CD4-positive, alpha-beta T cell (primary cell): Measurements from ENCODE around the gene TRIP4. TPM values are rescaled to one million over a fixed set of nuclear protein-coding genes. Genes with fewer than 3 reads are reported as not detected.
A peak's percentile ranks its signal among the peaks of the same experiment; 100 is the strongest.
"Not testable (repeated sequence)": the region's sequence is repeated elsewhere in the genome, so short reads cannot be mapped to it uniquely, and the experiment has no call there.

Experiments
- ATAC-seq: fragments of 200-7000 bp; cut with Tn5 transposase; one replicate; pipeline ENCODE4 v1.10.0; 2022; ENCODE audit warnings: mild to moderate bottlenecking; ENCODE audit not compliant: poor library complexity
- CTCF ChIA-PET: fragments of 350-600 bp; sonication (Branson Sonifier 250); formaldehyde crosslinking; loops from one replicate; lab custom pipeline; 2021; ENCODE audit warnings: antibody characterized with exemption, inconsistent platforms; lab: Charles Lee
- POLR2A ChIA-PET: fragments of 350-600 bp; sonication (Branson Sonifier 250); formaldehyde crosslinking; loops from one replicate; lab custom pipeline; 2021; ENCODE audit warnings: antibody characterized with exemption, inconsistent platforms; lab: Charles Lee
- DNase-seq, 14 experiments: peaks; one replicate each; pipeline ENCODE4 v3.0.0-alpha.2; 2013 to 2020; ENCODE audit warnings: mixed read lengths in 2 of 14
- H3K27ac ChIP-seq, 2 donors: one replicate each; pipeline versions ENCODE4 v1.5.1 to v1.7.0; 2013; ENCODE audit warnings: low read length in 2 of 2, low read depth in 1 of 2, mild to moderate bottlenecking in 1 of 2
- H3K27me3 ChIP-seq, 2 experiments: 1 replicate in 1 of 2; 2 replicates in 1 of 2; pipeline versions ENCODE4 v1.6.1 to v1.7.0; 2013; ENCODE audit warnings: low read length in 2 of 2, control low read depth in 1 of 2, mild to moderate bottlenecking in 1 of 2, moderate library complexity in 1 of 2; ENCODE audit not compliant: insufficient read depth in 2 of 2, control insufficient read depth in 1 of 2
- H3K36me3 ChIP-seq: one replicate; pipeline ENCODE4 v1.6.1; 2013; ENCODE audit warnings: low read length, control low read depth; ENCODE audit not compliant: insufficient read depth
- H3K4me1 ChIP-seq: one replicate; pipeline ENCODE4 v1.6.1; 2013; ENCODE audit warnings: low read length, control low read depth; ENCODE audit not compliant: insufficient read depth
- H3K4me3 ChIP-seq: one replicate; pipeline ENCODE4 v1.5.1; 2013; ENCODE audit warnings: mild to moderate bottlenecking, low read length, moderate library complexity
- H3K9me3 ChIP-seq, 2 experiments: 1 replicate in 1 of 2; 2 replicates in 1 of 2; pipeline versions ENCODE4 v1.6.1 to v1.7.0; 2013; ENCODE audit warnings: low read length in 2 of 2, mild to moderate bottlenecking in 2 of 2, control low read depth in 1 of 2, moderate library complexity in 1 of 2; ENCODE audit not compliant: control insufficient read depth in 1 of 2, insufficient read depth in 1 of 2
- H3K27ac Mint-ChIP-seq: one replicate; pipeline ENCODE4 v1.8.0; 2020; ENCODE audit warnings: mixed read lengths
- H3K27me3 Mint-ChIP-seq: one replicate; pipeline ENCODE4 v1.8.0; 2021; ENCODE audit warnings: mixed read lengths
- H3K36me3 Mint-ChIP-seq: one replicate; pipeline ENCODE4 v1.8.0; 2021; ENCODE audit warnings: low read depth, mixed read lengths
- H3K4me1 Mint-ChIP-seq: one replicate; pipeline ENCODE4 v1.8.0; 2021; ENCODE audit warnings: low read depth, mixed read lengths
- H3K4me3 Mint-ChIP-seq: one replicate; pipeline ENCODE4 v1.8.0; 2020; ENCODE audit warnings: mild to moderate bottlenecking, mixed read lengths
- H3K9me3 Mint-ChIP-seq: one replicate; pipeline ENCODE4 v1.8.0; 2020; ENCODE audit warnings: mixed read lengths
- intact Hi-C, 2 experiments: fragments of 100-400 bp; cut with DNase I in 1 of 2; cut with micrococcal nuclease in 1 of 2; formaldehyde crosslinking; loops; one replicate each; pipeline versions ENCODE4 v1.15.1 to v1.9.0; 2023 to 2025; cut with DNase I, micrococcal nuclease
- total RNA-seq, 174 experiments: library from RNA in 2 of 174; stranded (reverse) in 2 of 174; gene quantifications; one replicate each; pipeline ENCODE4 v1.2.3 and lab custom pipeline; 2021 to 2026
- TF ChIP-seq, protein P1 (sequence below): fragments of 200-600 bp; IDR thresholded peaks from one replicate; pipeline ENCODE4 v1.8.0; 2022; ENCODE audit warnings: antibody characterized with exemption, mild to moderate bottlenecking

The TRIP4 gene
- total RNA-seq, 2 experiments from 2014 or later: 9.6 to 10.7 TPM

DNA sequence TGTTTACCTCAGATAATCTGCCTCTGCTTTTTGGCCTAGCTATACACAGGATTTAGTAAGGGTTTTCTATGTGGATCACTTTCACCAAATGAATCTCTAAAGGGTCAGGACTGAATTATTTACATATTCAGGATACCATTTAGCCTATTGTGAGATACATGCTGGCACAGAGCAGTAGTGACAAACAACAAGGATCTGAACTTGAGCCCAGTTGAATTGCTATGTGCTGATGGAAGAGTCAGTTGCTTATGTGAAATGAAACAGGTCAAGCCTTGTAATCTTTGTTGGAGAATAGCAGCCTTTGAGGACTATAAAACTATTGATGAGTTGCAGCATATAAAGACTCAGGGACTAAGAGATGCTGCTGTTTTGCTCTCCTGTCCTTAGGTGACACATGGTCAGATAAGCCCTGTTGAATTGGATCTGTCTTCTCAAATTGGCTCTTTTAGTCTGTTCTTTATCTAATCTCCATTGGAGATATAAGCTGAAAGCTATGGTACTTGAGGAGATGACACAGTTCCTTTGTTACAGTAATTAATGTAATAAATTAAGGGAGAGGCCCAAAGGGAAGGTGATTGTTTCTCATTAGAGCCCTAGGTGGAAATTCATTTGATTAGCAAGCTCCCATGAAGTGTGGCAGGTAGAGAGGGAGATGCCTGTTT lies 103.1 kb downstream of the TRIP4 start:
- peaks cover 25% of the 10 kb centered on the region for H3K36me3 Mint-ChIP-seq

DNA sequence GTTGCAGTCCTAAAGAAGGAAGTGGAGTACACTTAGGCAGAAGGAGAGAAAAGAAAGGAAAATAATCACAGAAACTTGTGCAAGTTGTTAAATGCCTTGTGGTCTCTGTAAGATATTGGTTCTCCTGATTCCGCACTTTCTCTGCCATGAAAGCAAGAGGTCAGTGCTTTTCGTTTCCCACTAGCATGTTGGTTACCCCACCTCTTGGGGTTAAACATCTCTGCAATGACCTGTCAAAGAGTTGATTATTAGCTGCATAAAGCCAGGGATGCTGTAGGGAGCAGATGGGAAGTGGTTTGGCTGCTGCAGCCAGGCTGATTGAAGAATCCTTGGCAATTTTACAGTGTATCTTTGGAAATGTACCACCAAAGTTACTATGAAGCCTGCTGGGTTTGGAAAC lies 106.0 kb downstream of the TRIP4 start:
- Histone ChIP-seq H3K36me3 (peaks cover 5% of the 10 kb centered on the region), H3K4me3 (no peak overlapping the region), H3K4me1 (peaks cover 12% of the 10 kb centered on the region), H3K27me3 (no peaks in the 10 kb centered on the region), H3K27ac (no peak overlapping the region), H3K9me3 (no peaks in the 10 kb centered on the region)
- Mint-ChIP-seq H3K9me3 (no peaks in the 10 kb centered on the region), H3K4me3 (no peak overlapping the region), H3K27ac (peak overlapping the region; percentile 36), H3K4me1 (peaks cover 72% of the 10 kb centered on the region), H3K36me3 (peaks cover 36% of the 10 kb centered on the region), H3K27me3 (no peaks in the 10 kb centered on the region)
- no peak for DNase-seq
- ChIA-PET POLR2A (interaction anchor here (2.0 kb wide), 1 partner anchor 10 kb away, joined by 11 read pairs; no protein-coding TSS in a partner anchor), CTCF (no interaction called here)
- no peak for ATAC-seq
- TF ChIP-seq, protein P1, sequence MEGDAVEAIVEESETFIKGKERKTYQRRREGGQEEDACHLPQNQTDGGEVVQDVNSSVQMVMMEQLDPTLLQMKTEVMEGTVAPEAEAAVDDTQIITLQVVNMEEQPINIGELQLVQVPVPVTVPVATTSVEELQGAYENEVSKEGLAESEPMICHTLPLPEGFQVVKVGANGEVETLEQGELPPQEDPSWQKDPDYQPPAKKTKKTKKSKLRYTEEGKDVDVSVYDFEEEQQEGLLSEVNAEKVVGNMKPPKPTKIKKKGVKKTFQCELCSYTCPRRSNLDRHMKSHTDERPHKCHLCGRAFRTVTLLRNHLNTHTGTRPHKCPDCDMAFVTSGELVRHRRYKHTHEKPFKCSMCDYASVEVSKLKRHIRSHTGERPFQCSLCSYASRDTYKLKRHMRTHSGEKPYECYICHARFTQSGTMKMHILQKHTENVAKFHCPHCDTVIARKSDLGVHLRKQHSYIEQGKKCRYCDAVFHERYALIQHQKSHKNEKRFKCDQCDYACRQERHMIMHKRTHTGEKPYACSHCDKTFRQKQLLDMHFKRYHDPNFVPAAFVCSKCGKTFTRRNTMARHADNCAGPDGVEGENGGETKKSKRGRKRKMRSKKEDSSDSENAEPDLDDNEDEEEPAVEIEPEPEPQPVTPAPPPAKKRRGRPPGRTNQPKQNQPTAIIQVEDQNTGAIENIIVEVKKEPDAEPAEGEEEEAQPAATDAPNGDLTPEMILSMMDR: no peak
- intact Hi-C loops: no loop called here

More for the DNA sequence above, 103.1 kb downstream of the TRIP4 start:
- Mint-ChIP-seq H3K9me3 (no peaks in the 10 kb centered on the region), H3K27ac (peak overlapping the region; percentile 73), H3K27me3 (no peaks in the 10 kb centered on the region), H3K4me1 (peaks cover 65% of the 10 kb centered on the region), H3K4me3 (no peak overlapping the region)
- no peaks in the 10 kb centered on the region for H3K9me3 ChIP-seq
- no peak for DNase-seq
- ChIA-PET CTCF (no interaction called here), POLR2A (interaction anchor here (0.7 to 1.0 kb wide), 2 partner anchors 13 to 16 kb away, joined by 3 to 4 read pairs; no protein-coding TSS in a partner anchor)
- intact Hi-C loops: no loop called here
- TF ChIP-seq, protein P1: no peak
- peaks cover 3% of the 10 kb centered on the region for H3K36me3 ChIP-seq
- no peaks in the 10 kb centered on the region for H3K27me3 ChIP-seq
- H3K4me3 ChIP-seq: no peak overlapping the region
- H3K4me1 ChIP-seq: peaks cover 9% of the 10 kb centered on the region
- no peak for ATAC-seq
- no peak overlapping the region for H3K27ac ChIP-seq

- DNase-seq, H3K4me3 ChIP-seq, H3K9me3 Mint-ChIP-seq, POLR2A ChIA-PET, H3K27me3 Mint-ChIP-seq, intact Hi-C loops, H3K4me3 Mint-ChIP-seq, CTCF ChIA-PET, ATAC-seq, H3K9me3 ChIP-seq, H3K27me3 ChIP-seq, H3K27ac ChIP-seq: not testable (repeated sequence)
- peaks cover 86% of the 10 kb centered on the region for H3K4me1 Mint-ChIP-seq
- Histone ChIP-seq H3K4me1 (peaks cover 29% of the 10 kb centered on the region), H3K36me3 (peaks cover 22% of the 10 kb centered on the region)
- H3K36me3 Mint-ChIP-seq: peaks cover 51% of the 10 kb centered on the region
- H3K27ac Mint-ChIP-seq: peak overlapping the region; percentile 75
These were observed 108.3 kb downstream of the TRIP4 start for GRCh38 chr15:64495968-64496367.
